ENCODE data around the gene CALCOCO1. TPM values are rescaled to one million over a fixed set of nuclear protein-coding genes. Genes with fewer than 3 reads are reported as not detected.

Gene CALCOCO1
- total and polyA plus RNA-seq, 2 of the 8 experiments (the other 6 are each of a cell fraction or from before 2014, with no cell fraction given), result 20.3 to 39.3 TPM

DNA sequence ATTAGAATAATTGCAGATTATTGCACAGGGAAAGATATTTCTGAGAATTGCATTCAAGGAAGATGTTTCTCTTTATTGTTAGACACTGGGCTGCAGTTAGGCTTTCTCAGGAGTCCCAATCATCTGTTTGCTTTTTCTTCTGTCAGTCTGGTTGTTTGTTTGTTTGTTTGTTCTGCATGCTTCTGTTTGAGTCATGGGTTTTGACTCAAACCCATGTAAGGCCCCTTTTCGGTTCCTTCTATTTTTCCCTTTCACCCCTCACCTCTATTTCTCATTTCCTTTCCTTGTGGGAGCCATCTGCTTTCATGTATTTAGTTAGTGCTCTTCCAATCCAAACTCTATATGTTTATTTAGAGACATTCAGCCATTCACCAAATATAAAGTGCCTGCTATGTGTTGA is 49.6 kb upstream of the CALCOCO1 start:
- H3K4ac ChIP-seq (replicated peaks; ENCODE audit: insufficient read length, low read depth, low read length), result no peak overlapping the region
- CTCF ChIA-PET (ENCODE audit: partially characterized antibody), result interaction anchor here (1.7 to 2.6 kb wide), 3 partner anchors 12 to 20 kb away, joined by 6 to 15 read pairs (median 10); no protein-coding TSS in a partner anchor
- TF ChIP-seq HDAC6 (IDR thresholded peaks at IDR 0.05; ENCODE audit: low read depth, low read length) (no peak), SUZ12 (IDR thresholded peaks at IDR 0.05; ENCODE audit: low read length) (no peak), KDM1A (IDR thresholded peaks at IDR 0.05; ENCODE audit: borderline replicate concordance, low read length) (no peak), RNF2 (IDR thresholded peaks at IDR 0.05; ENCODE audit: borderline replicate concordance, low read depth, low read length, missing control alignments, poor library complexity, severe bottlenecking) (no peak), CEBPB (IDR thresholded peaks at IDR 0.05; ENCODE audit: low read depth, low read length) (no peak), POU5F1 (IDR thresholded peaks at IDR 0.05; ENCODE audit: low read depth, low read length) (no peak), TAF7 (optimal IDR thresholded peaks at IDR 0.05; ENCODE audit: borderline replicate concordance, low read depth, low read length) (no peak), EP300 (IDR thresholded peaks at IDR 0.05; ENCODE audit: borderline replicate concordance in 1 of 2, low read depth in 2 of 2, low read length in 2 of 2) (no peak)
- TF ChIP-seq, protein P1, sequence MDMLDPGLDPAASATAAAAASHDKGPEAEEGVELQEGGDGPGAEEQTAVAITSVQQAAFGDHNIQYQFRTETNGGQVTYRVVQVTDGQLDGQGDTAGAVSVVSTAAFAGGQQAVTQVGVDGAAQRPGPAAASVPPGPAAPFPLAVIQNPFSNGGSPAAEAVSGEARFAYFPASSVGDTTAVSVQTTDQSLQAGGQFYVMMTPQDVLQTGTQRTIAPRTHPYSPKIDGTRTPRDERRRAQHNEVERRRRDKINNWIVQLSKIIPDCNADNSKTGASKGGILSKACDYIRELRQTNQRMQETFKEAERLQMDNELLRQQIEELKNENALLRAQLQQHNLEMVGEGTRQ (IDR thresholded peaks at IDR 0.05; ENCODE audit: low read length), result no peak
- TF ChIP-seq, protein P2, sequence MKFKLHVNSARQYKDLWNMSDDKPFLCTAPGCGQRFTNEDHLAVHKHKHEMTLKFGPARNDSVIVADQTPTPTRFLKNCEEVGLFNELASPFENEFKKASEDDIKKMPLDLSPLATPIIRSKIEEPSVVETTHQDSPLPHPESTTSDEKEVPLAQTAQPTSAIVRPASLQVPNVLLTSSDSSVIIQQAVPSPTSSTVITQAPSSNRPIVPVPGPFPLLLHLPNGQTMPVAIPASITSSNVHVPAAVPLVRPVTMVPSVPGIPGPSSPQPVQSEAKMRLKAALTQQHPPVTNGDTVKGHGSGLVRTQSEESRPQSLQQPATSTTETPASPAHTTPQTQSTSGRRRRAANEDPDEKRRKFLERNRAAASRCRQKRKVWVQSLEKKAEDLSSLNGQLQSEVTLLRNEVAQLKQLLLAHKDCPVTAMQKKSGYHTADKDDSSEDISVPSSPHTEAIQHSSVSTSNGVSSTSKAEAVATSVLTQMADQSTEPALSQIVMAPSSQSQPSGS (IDR thresholded peaks at IDR 0.05; ENCODE audit: low read length), result no peak

More for the DNA sequence above, 49.6 kb upstream of the CALCOCO1 start:
- FAIRE-seq (no peak), DNase-seq (ENCODE audit: low read depth in 1 of 2, low spot score in 2 of 2) (no peak)
- H2AFZ ChIP-seq (ENCODE audit: low read length), result no peak overlapping the region
- POLR2A ChIA-PET (ENCODE audit: partially characterized antibody), result no interaction called here
- H3K18ac ChIP-seq (ENCODE audit: extremely low read depth, low read length), result no peak overlapping the region
- H4K8ac ChIP-seq (ENCODE audit: extremely low read depth, insufficient read depth, low read length), result no peak overlapping the region
- H3K9ac ChIP-seq (replicated peaks in 1 of 4; ENCODE audit: extremely low read depth in 1 of 4, low read depth in 3 of 4, low read length in 3 of 4), result no peak overlapping the region
- no peak overlapping the region for H3K27ac ChIP-seq (ENCODE audit: low read depth, low read length)
- H2BK120ac ChIP-seq (replicated peaks; ENCODE audit: low read depth, low read length), result no peak overlapping the region
- H3K79me1 ChIP-seq (ENCODE audit: low read depth, low read length), result no peaks in the 10 kb centered on the region
- H3K79me2 ChIP-seq (ENCODE audit: control insufficient read depth in 1 of 2, insufficient read depth in 2 of 2, low read length in 2 of 2), result no peaks in the 10 kb centered on the region
- H2AK5ac ChIP-seq (ENCODE audit: low read depth, low read length), result no peak overlapping the region
- H3K4me2 ChIP-seq (ENCODE audit: insufficient read depth in 1 of 2, low read depth in 2 of 2, low read length in 2 of 2), result no peak overlapping the region
- H3K14ac ChIP-seq (ENCODE audit: insufficient read length), result no peak overlapping the region
- H3K4me3 ChIP-seq (ENCODE audit: extremely low read depth in 1 of 4, insufficient read depth in 2 of 4, low read depth in 3 of 4, low read length in 4 of 4), result no peak overlapping the region
- H3K56ac ChIP-seq (replicated peaks; ENCODE audit: insufficient read length, low read depth, low read length), result no peak overlapping the region
- H3K4me1 ChIP-seq (replicated peaks in 1 of 4; ENCODE audit: control insufficient read depth in 3 of 4, insufficient read depth in 4 of 4, low read length in 3 of 4), result peaks cover 0 to 5% (median under 1%) of the 10 kb centered on the region in 4 experiments; a peak in 2 of 7 replicates
- no peak overlapping the region for H2BK15ac ChIP-seq (ENCODE audit: low read length)
- no peak overlapping the region for H4K5ac ChIP-seq (ENCODE audit: insufficient read length, low read depth, low read length)
- H3K27me3 ChIP-seq (replicated peaks in 1 of 4; ENCODE audit: control insufficient read depth in 3 of 4, extremely low read depth in 1 of 4, insufficient read depth in 3 of 4, low read length in 3 of 4), result no peaks in the 10 kb centered on the region
- H4K91ac ChIP-seq (replicated peaks; ENCODE audit: insufficient read length, low read length), result no peak overlapping the region
- no peak overlapping the region for H2BK5ac ChIP-seq (ENCODE audit: low read depth, low read length)
- H4K20me1 ChIP-seq (replicated peaks in 1 of 2; ENCODE audit: control insufficient read depth in 1 of 2, insufficient read depth in 2 of 2, low read length in 2 of 2), result no peaks in the 10 kb centered on the region
- 83% methylated on average over 1 of the region's 1 CpG; no CpG with 5 or more reads in 1 of the 2 experiments for WGBS, 2 experiments (ENCODE audit: extremely low coverage in 1 of 2, insufficient coverage in 1 of 2, insufficient read length in 1 of 2, insufficient replicate concordance in 2 of 2, low coverage in 1 of 2, low lambda C conversion rate in 2 of 2, missing lambda C conversion rate in 1 of 2)
- H2BK20ac ChIP-seq (ENCODE audit: low read length), result no peak overlapping the region
- H3K36me3 ChIP-seq (ENCODE audit: control insufficient read depth in 2 of 4, insufficient read depth in 4 of 4, low read length in 3 of 4), result no peaks in the 10 kb centered on the region
- H3K23me2 ChIP-seq (ENCODE audit: low read depth, low read length), result no peaks in the 10 kb centered on the region; the same call in 1 of the 2 replicates
- H3K23ac ChIP-seq (ENCODE audit: insufficient read length), result no peak overlapping the region
- no peak overlapping the region for H2BK12ac ChIP-seq (ENCODE audit: low read depth, low read length)
- H3K9me3 ChIP-seq (ENCODE audit: insufficient read depth in 2 of 2, low read depth in 1 of 2, low read length in 1 of 2), result no peaks in the 10 kb centered on the region
